MM.1S (cell line): ENCODE results near the gene SPATS2.

Experiments used
- EZH2 ChIP-seq: fragments of 300-600 bp; sonication (generic); optimal IDR thresholded peaks from 2 replicates; pipeline ENCODE3; 2017; ENCODE audit warnings: low read depth, mild to moderate bottlenecking, antibody characterized with exemption, low read length, mixed read lengths
- EZH2phosphoT487 ChIP-seq: fragments of 300-600 bp; sonication (generic); IDR thresholded peaks from 2 replicates; pipeline ENCODE4 v1.6.1; 2018; ENCODE audit warnings: antibody characterized with exemption, low read length
- TF ChIP-seq, protein P1 (sequence below): fragments of 300-600 bp; sonication (generic); IDR thresholded peaks from 2 replicates; pipeline ENCODE4 v1.5.1; 2016; ENCODE audit warnings: antibody characterized with exemption, low read length, mixed read lengths

DNA sequence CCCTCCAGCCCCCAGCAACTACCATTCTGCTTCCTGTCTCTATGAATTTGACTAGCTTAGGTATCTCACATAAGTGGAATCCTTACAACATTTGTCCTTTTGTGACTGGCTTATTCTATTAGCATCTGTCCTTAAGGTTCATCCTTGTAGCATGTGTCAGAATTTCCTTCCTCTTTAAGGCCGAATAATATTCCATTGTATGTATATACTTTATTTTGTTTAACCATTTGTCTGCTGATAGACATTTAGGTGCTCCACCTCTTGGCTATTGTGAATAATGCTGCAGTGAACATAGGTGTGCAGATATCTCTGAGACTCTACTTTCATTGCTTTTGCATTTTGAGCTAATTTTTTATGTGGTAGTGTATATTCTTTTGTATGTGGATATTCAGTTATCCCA is 75.7 kb downstream of the SPATS2 start:
- TF ChIP-seq, protein P1, sequence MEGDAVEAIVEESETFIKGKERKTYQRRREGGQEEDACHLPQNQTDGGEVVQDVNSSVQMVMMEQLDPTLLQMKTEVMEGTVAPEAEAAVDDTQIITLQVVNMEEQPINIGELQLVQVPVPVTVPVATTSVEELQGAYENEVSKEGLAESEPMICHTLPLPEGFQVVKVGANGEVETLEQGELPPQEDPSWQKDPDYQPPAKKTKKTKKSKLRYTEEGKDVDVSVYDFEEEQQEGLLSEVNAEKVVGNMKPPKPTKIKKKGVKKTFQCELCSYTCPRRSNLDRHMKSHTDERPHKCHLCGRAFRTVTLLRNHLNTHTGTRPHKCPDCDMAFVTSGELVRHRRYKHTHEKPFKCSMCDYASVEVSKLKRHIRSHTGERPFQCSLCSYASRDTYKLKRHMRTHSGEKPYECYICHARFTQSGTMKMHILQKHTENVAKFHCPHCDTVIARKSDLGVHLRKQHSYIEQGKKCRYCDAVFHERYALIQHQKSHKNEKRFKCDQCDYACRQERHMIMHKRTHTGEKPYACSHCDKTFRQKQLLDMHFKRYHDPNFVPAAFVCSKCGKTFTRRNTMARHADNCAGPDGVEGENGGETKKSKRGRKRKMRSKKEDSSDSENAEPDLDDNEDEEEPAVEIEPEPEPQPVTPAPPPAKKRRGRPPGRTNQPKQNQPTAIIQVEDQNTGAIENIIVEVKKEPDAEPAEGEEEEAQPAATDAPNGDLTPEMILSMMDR, result no peak
- TF ChIP-seq EZH2, result no peak
- no peak for TF ChIP-seq EZH2phosphoT487
